Fibroblast of skin of left biceps (primary cell): ENCODE results near the gene IFI44.

Experiments used
- DNase-seq, 2 experiments: peaks; one replicate each; pipeline ENCODE4 v3.0.0-alpha.2; 2013; ENCODE audit warnings: low read depth in 2 of 2

The IFI44 gene

GRCh38 chr1:78702426-78702825 lies 52.8 kb downstream of the IFI44 start:
- no peak for DNase-seq

GRCh38 chr1:78703806-78704205 lies 54.2 kb downstream of the IFI44 start:
- DNase-seq: no peak

GRCh38 chr1:78712467-78713051 lies 62.9 kb downstream of the IFI44 start:
- no peak for DNase-seq

GRCh38 chr1:78713297-78713696 lies 63.7 kb downstream of the IFI44 start:
- no peak for DNase-seq
